ENCODE results near the gene TNFAIP8L3.

DNA sequence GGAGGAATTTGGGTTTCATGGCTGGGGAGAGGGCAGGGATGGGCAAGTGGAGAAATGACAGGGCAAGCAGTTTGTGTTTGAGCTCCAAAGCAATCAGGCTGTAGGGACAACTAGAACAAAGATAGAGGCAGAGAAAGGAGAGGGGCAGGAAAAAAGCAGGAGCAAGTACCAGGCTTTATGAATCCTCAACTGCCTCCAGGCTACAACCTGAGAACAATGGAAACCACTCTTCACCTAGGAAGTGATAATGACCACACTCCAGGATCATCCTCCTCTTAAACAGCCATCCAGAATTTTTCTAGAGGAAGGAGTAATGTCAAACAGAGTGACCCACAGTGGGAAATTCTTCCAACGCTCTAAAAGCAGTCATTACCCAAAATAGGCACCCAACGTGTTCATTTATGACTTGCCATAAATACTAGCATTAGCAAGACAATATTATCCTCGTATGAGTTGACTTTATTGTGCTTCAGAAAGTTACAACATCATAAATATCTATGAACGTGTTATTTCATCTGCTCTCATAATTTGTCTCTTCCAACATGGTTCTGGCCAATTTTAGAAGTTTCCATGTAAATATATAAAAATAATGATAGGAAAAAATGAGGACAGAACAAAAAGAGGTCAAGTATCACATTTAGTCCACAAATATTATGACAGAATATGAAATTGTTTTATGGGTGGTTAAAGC lies 50.5 kb downstream of the TNFAIP8L3 start:
- TF ChIP-seq, protein P1, sequence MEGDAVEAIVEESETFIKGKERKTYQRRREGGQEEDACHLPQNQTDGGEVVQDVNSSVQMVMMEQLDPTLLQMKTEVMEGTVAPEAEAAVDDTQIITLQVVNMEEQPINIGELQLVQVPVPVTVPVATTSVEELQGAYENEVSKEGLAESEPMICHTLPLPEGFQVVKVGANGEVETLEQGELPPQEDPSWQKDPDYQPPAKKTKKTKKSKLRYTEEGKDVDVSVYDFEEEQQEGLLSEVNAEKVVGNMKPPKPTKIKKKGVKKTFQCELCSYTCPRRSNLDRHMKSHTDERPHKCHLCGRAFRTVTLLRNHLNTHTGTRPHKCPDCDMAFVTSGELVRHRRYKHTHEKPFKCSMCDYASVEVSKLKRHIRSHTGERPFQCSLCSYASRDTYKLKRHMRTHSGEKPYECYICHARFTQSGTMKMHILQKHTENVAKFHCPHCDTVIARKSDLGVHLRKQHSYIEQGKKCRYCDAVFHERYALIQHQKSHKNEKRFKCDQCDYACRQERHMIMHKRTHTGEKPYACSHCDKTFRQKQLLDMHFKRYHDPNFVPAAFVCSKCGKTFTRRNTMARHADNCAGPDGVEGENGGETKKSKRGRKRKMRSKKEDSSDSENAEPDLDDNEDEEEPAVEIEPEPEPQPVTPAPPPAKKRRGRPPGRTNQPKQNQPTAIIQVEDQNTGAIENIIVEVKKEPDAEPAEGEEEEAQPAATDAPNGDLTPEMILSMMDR (IDR thresholded peaks at IDR 0.05) = no peak
- TF ChIP-seq POLR2A (IDR thresholded peaks at IDR 0.05) (no peak), EP300 (IDR thresholded peaks at IDR 0.05) (no peak)
